Measurements from ENCODE around the gene PEX6. TPM values are rescaled to one million over a fixed set of nuclear protein-coding genes. Genes with fewer than 3 reads are reported as not detected.

Gene PEX6
- total and polyA plus RNA-seq, 2 of the 13 experiments (the other 11 are each of a cell fraction or from before 2014, with no cell fraction given): 5.1 to 6.7 TPM

DNA sequence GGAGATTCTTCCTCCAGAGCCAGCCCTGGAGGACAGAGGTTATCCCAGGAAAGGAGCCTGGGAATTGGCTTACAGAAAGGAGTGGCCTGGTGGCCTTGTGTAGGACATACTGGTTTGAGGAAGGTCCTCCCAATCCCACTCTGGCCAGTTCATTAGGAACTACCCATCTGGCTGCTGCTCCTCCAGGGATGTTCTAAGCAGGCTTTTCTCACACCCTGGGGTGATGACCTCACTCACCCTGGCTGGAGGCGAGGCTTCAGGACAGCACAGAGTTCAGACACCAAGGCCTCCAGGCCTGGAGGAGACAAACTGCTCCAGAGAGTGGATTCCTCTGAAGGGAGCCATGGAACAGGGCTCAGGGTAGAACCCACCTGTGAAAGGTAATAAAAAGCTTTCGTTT, 9.6 kb downstream of the PEX6 start (continued):
- TF ChIP-seq, protein P1, sequence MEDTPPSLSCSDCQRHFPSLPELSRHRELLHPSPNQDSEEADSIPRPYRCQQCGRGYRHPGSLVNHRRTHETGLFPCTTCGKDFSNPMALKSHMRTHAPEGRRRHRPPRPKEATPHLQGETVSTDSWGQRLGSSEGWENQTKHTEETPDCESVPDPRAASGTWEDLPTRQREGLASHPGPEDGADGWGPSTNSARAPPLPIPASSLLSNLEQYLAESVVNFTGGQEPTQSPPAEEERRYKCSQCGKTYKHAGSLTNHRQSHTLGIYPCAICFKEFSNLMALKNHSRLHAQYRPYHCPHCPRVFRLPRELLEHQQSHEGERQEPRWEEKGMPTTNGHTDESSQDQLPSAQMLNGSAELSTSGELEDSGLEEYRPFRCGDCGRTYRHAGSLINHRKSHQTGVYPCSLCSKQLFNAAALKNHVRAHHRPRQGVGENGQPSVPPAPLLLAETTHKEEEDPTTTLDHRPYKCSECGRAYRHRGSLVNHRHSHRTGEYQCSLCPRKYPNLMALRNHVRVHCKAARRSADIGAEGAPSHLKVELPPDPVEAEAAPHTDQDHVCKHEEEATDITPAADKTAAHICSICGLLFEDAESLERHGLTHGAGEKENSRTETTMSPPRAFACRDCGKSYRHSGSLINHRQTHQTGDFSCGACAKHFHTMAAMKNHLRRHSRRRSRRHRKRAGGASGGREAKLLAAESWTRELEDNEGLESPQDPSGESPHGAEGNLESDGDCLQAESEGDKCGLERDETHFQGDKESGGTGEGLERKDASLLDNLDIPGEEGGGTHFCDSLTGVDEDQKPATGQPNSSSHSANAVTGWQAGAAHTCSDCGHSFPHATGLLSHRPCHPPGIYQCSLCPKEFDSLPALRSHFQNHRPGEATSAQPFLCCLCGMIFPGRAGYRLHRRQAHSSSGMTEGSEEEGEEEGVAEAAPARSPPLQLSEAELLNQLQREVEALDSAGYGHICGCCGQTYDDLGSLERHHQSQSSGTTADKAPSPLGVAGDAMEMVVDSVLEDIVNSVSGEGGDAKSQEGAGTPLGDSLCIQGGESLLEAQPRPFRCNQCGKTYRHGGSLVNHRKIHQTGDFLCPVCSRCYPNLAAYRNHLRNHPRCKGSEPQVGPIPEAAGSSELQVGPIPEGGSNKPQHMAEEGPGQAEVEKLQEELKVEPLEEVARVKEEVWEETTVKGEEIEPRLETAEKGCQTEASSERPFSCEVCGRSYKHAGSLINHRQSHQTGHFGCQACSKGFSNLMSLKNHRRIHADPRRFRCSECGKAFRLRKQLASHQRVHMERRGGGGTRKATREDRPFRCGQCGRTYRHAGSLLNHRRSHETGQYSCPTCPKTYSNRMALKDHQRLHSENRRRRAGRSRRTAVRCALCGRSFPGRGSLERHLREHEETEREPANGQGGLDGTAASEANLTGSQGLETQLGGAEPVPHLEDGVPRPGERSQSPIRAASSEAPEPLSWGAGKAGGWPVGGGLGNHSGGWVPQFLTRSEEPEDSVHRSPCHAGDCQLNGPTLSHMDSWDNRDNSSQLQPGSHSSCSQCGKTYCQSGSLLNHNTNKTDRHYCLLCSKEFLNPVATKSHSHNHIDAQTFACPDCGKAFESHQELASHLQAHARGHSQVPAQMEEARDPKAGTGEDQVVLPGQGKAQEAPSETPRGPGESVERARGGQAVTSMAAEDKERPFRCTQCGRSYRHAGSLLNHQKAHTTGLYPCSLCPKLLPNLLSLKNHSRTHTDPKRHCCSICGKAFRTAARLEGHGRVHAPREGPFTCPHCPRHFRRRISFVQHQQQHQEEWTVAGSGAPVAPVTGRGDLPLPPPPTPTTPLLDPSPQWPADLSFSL (CRISPR knock-in tag; IDR thresholded peaks at IDR 0.05): no peak
- TF ChIP-seq ZNF224 (CRISPR knock-in tag; IDR thresholded peaks at IDR 0.05) (no peak), ZNF629 (CRISPR knock-in tag; conservative IDR thresholded peaks at IDR 0.05) (no peak), SMAD1 (CRISPR knock-in tag; IDR thresholded peaks at IDR 0.05; ENCODE audit: borderline replicate concordance, low read depth) (0 out of 2 replicates have a peak, but pooled peaks have one; percentile 51)

DNA sequence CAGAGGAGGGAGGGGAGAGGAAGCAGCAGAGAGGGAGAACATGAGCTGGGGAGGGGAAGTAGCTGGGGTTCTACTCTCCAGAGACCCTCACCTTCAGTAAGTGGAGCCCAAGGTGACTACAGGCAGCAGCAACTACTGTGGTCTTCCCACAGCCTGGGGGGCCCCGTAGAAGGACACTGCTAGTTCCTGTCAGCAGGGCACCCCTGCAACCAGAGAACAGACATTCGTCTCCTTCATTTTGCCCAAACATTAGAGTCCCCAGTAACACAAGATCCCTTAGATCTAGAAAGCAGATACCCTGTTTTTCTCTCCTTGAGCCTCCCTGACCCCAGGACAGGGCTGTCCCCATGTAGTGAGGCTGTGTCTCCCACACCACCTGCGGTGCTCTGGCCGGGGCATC, 10.2 kb downstream of the PEX6 start:
- ChIA-PET POLR2A (interaction anchor here (1.0 to 3.4 kb wide), 4 partner anchors 10 to 92 kb away, joined by 3 to 38 read pairs (median 3); partner anchors contain the start of genes PEX6 and PPP2R5D), CTCF (ENCODE audit: low intra/inter-chr PET ratio, low total read pairs) (no interaction called here)
- BruUV-seq (replicated peaks): no TSS peak
- H3K27ac ChIP-seq (ENCODE audit: extremely low read length, insufficient read depth, low read length): peak overlapping the region; percentile 53
- no peaks in the 10 kb centered on the region for H4K20me1 ChIP-seq (ENCODE audit: insufficient read depth, low read length)
- no peaks in the 10 kb centered on the region for H3K27me3 ChIP-seq (ENCODE audit: control insufficient read depth in 1 of 2, insufficient read depth in 2 of 2, low read length in 2 of 2)
- in situ Hi-C loops (cut with HindIII; ENCODE audit: extremely low pct_ligation_motif_present, low pct_unique_long_range_greater_than_20kb) (no loop called here), intact Hi-C loops (cut with micrococcal nuclease; ENCODE audit: unreplicated experiment) (no loop called here)
- 0 out of 5 replicates have a peak, but pooled peaks cover 0 to 1% of the 10 kb centered on the region in 2 experiments for H3K36me3 ChIP-seq (replicated peaks in 1 of 2; ENCODE audit: control insufficient read depth in 1 of 2, insufficient read depth in 2 of 2, low read length in 2 of 2)
- H3K9ac ChIP-seq (ENCODE audit: insufficient read depth, low read depth, low read length): no peak overlapping the region
- ATAC-seq: no peak
- no peak overlapping the region for H3K4me2 ChIP-seq (ENCODE audit: low read depth, low read length)
- FAIRE-seq: no peak
- no peaks in the 10 kb centered on the region for H3K9me3 ChIP-seq (ENCODE audit: low read length)
- no peak overlapping the region for H3K4me3 ChIP-seq (replicated peaks in 1 of 3; ENCODE audit: insufficient read depth in 1 of 3, low read depth in 2 of 3, low read length in 3 of 3)
- no peak overlapping the region for H2AFZ ChIP-seq (ENCODE audit: low read length)
- no peak for DNase-seq (ENCODE audit: low spot score)
- no peaks in the 10 kb centered on the region for H3K79me2 ChIP-seq (ENCODE audit: insufficient read depth, low read length)
- peaks cover 47% of the 10 kb centered on the region for H3K4me1 ChIP-seq (ENCODE audit: insufficient read depth, low read length)
- 87% methylated on average over 4 of the region's 4 CpGs for WGBS (ENCODE audit: low lambda C conversion rate)
- no peak for TF ChIP-seq LCORL (IDR thresholded peaks at IDR 0.05)
- no peak for TF ChIP-seq LCORL (CRISPR knock-in tag; IDR thresholded peaks at IDR 0.05)
- no peak for TF ChIP-seq POGZ (CRISPR knock-in tag; IDR thresholded peaks at IDR 0.05)
- TF ChIP-seq SP2 (CRISPR knock-in tag; IDR thresholded peaks at IDR 0.05): no peak
- no peak for TF ChIP-seq ZNF557 (CRISPR knock-in tag; IDR thresholded peaks at IDR 0.05)

All from HepG2 (cell line).